Measurements from ENCODE around the gene SYP. TPM values are rescaled to one million over a fixed set of nuclear protein-coding genes. Genes with fewer than 3 reads are reported as not detected.

Gene SYP
- total RNA-seq, 4 donors from 2014 or later = 1.1 to 7.6 (median 5.0) TPM

- in situ Hi-C loops (cut with MboI; ENCODE audit: low pct_ligation_motif_present in 1 of 4, low pct_unique_long_range_greater_than_20kb in 1 of 4, low sequenced_read_pairs in 3 of 4) (no loop called here), intact Hi-C loops (cut with DNase I; ENCODE audit: low total_unique reads) (no loop called here)
- Histone ChIP-seq H3K4me1 (peaks cover 0 to 20% (median 10%) of the 10 kb centered on the region in 4 donors), H3K36me3 (peaks cover 0 to 4% (median 0%) of the 10 kb centered on the region in 4 donors), H3K9me3 (no peaks in the 10 kb centered on the region), H3K4me3 (no peak overlapping the region), H3K27ac (no peak overlapping the region), H3K27me3 (no peaks in the 10 kb centered on the region)
- DNase-seq = no peak
- no peak for TF ChIP-seq CTCF (IDR thresholded peaks at IDR 0.05)
- no peak for TF ChIP-seq POLR2A (IDR thresholded peaks at IDR 0.05)
- no peak for TF ChIP-seq POLR2AphosphoS5 (IDR thresholded peaks at IDR 0.05)
- no peak for TF ChIP-seq EP300 (IDR thresholded peaks at IDR 0.05; ENCODE audit: low read depth)
- WGBS, 2 donors (ENCODE audit: low coverage in 1 of 2) = 78% methylated on average over 2 of the region's 2 CpGs; no CpG with 5 or more reads in 1 of the 2 donors
Observed at GRCh38 chrX:49179358-49179757, 20.6 kb downstream of the SYP start.

GRCh38 chrX:49178537-49178936, 21.5 kb downstream of the SYP start:
- in situ Hi-C loops (cut with MboI; ENCODE audit: low pct_ligation_motif_present in 1 of 4, low pct_unique_long_range_greater_than_20kb in 1 of 4, low sequenced_read_pairs in 3 of 4) = no loop called here
- TF ChIP-seq POLR2AphosphoS5 (IDR thresholded peaks at IDR 0.05) (no peak), EP300 (IDR thresholded peaks at IDR 0.05; ENCODE audit: low read depth) (no peak), POLR2A (IDR thresholded peaks at IDR 0.05) (no peak), CTCF (IDR thresholded peaks at IDR 0.05) (no peak)
- WGBS, 2 donors (ENCODE audit: low coverage in 1 of 2) = 89% methylated on average over 3 of the region's 3 CpGs; no CpG with 5 or more reads in 1 of the 2 donors
- no peak for DNase-seq
- H3K4me1 ChIP-seq = peaks cover 0 to 15% (median 7%) of the 10 kb centered on the region in 4 donors
- H3K4me3 ChIP-seq = no peak overlapping the region
- intact Hi-C loops (cut with DNase I; ENCODE audit: low total_unique reads) = no loop called here
- no peaks in the 10 kb centered on the region for H3K27me3 ChIP-seq
- peaks cover 0 to 4% (median 0%) of the 10 kb centered on the region in 4 donors for H3K36me3 ChIP-seq
- H3K9me3 ChIP-seq = no peaks in the 10 kb centered on the region
- no peak overlapping the region for H3K27ac ChIP-seq

- in situ Hi-C loops (cut with MboI; ENCODE audit: low pct_ligation_motif_present in 1 of 4, low pct_unique_long_range_greater_than_20kb in 1 of 4, low sequenced_read_pairs in 3 of 4) = no loop called here
- H3K4me1 ChIP-seq = peaks cover 4 to 19% (median 9%) of the 10 kb centered on the region in 4 donors
- H3K27ac ChIP-seq = peak overlapping the region; percentile 69 to 80 (median 78)
- TF ChIP-seq CTCF (IDR thresholded peaks at IDR 0.05) = no peak
- TF ChIP-seq EP300 (IDR thresholded peaks at IDR 0.05; ENCODE audit: low read depth) = no peak
- no peak for TF ChIP-seq POLR2AphosphoS5 (IDR thresholded peaks at IDR 0.05)
- no peak for TF ChIP-seq POLR2A (IDR thresholded peaks at IDR 0.05)
- H3K9me3 ChIP-seq = no peaks in the 10 kb centered on the region
- H3K4me3 ChIP-seq = no peak overlapping the region
- peaks cover 0 to under 1% (median 0%) of the 10 kb centered on the region in 4 donors for H3K36me3 ChIP-seq
- WGBS, 2 donors (ENCODE audit: low coverage in 1 of 2) = 92% methylated on average over 19 of the region's 23 CpGs; no CpG with 5 or more reads in 1 of the 2 donors
- no peak for DNase-seq
- intact Hi-C loops (cut with DNase I; ENCODE audit: low total_unique reads) = no loop called here
- H3K27me3 ChIP-seq = no peaks in the 10 kb centered on the region
Observed at GRCh38 chrX:49177873-49178480, 22.0 kb downstream of the SYP start.

- intact Hi-C loops (cut with DNase I; ENCODE audit: low total_unique reads) = no loop called here
- WGBS, 2 donors (ENCODE audit: low coverage in 1 of 2) = 78% methylated on average over 4 of the region's 4 CpGs; no CpG with 5 or more reads in 1 of the 2 donors
- Histone ChIP-seq H3K4me1 (peaks cover 4 to 22% (median 10%) of the 10 kb centered on the region in 4 donors), H3K36me3 (no peaks in the 10 kb centered on the region), H3K27ac (peak overlapping the region; percentile 69 to 80 (median 78)), H3K4me3 (no peak overlapping the region), H3K9me3 (no peaks in the 10 kb centered on the region), H3K27me3 (no peaks in the 10 kb centered on the region)
- in situ Hi-C loops (cut with MboI; ENCODE audit: low pct_ligation_motif_present in 1 of 4, low pct_unique_long_range_greater_than_20kb in 1 of 4, low sequenced_read_pairs in 3 of 4) = no loop called here
- TF ChIP-seq POLR2AphosphoS5 (IDR thresholded peaks at IDR 0.05) (no peak), EP300 (IDR thresholded peaks at IDR 0.05; ENCODE audit: low read depth) (no peak), CTCF (IDR thresholded peaks at IDR 0.05) (no peak), POLR2A (IDR thresholded peaks at IDR 0.05) (no peak)
- no peak for DNase-seq
Observed at GRCh38 chrX:49177338-49177833, 22.6 kb downstream of the SYP start.
